Medulla oblongata (tissue), 1 donor: Measurements from ENCODE around the gene TAGAP.
"Not testable (repeated sequence)": the region's sequence is repeated elsewhere in the genome, so short reads cannot be mapped to it uniquely, and the experiment has no call there.

Experiments used
- DNase-seq: peaks from one replicate; pipeline ENCODE4 v3.0.0-alpha.2; 2015; ENCODE audit errors: extremely low spot score

Gene TAGAP

DNA sequence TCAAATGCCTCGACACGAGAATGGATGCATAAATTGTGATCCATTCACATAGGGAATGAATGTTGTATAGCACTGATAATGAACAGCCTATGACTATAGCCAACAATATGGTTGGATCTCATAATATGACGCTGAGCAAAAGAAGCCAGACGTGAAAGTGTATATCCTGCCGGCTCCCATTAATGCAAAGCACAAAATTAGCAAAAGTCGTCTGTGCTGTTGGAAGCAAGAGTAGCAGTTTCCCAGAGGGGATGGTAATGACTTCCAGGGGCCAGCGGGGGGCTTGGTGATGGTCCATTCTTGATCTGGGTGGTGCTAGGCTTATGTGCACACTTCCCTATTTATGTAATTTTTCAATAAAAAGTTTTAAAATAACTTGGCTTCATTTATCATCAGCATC, 1.0 kb upstream of the TAGAP start:
- DNase-seq: no peak

DNA sequence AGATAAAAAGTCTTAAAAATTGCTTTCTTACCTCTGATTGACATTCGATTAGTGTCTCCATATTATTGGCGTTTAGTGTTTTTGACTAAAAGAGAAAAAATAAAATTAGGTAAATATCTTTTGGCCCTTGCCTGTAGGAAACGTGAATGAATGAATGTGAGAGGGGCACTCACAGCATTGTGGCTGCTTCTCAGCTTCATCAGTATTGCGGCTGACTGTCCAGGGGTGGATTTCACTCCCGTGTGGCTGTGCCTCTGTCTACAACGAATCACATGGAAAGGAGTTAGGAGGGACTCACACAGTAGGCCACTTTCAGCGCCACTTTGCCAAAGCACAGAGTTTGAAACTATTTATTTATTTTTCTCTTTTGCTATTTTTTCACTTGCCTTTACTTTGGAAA, 844 bp downstream of the TAGAP start:
- DNase-seq: no peak

DNA sequence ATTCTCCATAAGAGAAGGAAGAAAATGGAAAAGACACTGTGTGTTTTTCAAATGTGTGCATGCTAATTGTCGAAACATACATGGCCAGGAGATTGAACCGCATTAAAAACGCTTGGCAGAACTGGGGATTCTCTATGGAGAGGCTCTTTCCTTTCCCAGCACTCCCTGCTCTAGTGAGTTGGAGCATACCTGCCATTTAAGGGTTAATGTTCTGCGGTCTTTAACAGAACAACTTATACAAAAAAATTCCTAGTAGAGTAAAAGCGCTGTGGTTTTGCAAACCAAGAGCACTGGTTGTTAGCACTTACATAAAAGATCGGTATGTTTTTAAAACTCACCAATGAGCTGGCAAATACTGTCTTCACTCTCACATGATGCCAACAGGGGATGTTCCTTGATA, 1.5 kb downstream of the TAGAP start:
- no peak for DNase-seq

DNA sequence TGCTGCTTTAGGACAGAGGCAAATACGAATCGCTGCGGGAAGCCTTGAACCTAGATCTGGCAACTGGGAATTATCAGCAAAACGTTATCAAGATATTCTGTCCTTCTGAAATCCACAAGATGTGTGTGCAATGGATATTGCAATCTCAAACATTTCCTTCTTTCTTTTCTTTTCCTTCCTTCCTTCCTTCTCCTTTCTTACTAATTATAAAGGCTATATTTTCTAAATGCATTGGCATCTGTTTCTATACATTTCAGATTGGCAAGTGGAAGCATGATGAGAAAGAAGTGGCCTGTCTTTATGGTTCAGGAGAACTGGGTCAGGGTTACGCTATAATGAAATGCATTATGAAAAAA, 2.0 kb downstream of the TAGAP start:
- no peak for DNase-seq

DNA sequence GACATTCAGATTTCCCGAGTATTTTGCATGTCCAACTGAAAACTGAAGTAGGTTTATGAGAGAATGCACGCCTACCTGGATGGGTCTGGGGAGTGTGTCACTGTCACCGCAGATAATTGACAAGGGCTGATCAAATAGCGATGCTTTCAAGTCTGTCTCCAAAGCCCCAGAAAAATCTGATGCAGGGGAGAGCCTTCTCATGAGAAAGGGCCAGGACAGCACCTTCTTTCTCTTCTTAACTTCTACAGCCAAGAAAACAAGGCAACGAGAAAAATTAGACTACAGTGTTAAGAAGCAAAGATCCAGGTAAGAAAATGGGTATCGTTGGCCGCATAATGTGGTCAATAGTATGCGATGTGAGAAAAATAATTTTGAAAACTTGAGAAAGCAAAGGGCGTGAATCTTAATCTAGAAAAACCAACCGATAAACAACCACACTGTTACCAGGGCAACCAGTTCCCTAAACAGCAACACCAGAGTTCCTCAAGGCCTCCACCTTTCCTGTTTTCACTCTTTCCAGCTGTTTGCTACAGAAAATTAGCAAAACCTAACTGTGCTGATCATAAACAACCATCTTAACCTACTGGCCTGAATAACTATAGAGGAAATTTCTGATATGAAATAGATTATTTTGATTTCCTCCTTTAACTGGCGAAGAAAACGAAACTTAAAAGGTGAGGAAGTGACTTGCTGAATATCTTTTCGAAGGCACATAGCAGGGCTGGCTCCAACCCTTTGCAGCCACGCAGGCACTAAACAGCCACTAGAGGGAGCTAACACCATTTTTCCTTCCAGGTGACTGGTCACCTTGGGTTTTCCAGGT, 2.6 kb downstream of the TAGAP start:
- DNase-seq: peak; percentile 89

DNA sequence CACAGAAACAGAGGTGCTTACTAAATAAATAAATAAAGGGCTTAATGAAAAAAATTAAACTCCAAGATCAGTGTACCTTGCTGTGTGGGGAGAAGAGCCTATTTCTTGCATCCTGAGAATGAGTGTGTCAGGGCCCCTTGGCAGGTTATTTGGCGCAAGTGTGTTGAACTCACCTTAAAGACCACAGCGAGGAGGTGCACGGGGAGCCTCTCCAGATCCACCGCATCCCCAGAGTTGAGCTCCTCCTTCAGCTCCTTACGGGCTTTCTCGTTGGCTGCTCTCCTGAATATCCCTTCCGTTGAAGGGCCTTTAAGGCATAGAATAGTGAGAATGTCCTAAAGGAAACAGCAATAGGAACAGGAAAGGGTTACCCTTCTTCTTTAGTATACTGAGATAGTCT, 3.6 kb downstream of the TAGAP start:
- no peak for DNase-seq

DNA sequence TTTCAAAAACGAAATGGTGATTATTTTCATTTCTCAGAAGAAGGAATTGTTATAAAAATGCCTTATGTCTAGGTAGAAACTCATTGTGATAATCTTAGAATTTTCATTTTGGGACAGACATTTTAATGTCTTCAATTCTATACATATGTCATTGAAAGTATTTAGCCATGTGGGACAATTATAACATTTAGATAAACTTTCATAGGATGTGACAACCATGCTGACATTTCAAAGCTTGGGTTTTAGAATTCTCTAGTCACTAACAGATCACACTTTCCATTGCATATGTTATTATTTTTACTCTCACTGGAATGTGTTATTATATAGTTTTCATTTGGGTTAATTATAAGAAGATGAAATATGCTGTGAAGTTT, 4.9 kb downstream of the TAGAP start:
- no peak for DNase-seq

DNA sequence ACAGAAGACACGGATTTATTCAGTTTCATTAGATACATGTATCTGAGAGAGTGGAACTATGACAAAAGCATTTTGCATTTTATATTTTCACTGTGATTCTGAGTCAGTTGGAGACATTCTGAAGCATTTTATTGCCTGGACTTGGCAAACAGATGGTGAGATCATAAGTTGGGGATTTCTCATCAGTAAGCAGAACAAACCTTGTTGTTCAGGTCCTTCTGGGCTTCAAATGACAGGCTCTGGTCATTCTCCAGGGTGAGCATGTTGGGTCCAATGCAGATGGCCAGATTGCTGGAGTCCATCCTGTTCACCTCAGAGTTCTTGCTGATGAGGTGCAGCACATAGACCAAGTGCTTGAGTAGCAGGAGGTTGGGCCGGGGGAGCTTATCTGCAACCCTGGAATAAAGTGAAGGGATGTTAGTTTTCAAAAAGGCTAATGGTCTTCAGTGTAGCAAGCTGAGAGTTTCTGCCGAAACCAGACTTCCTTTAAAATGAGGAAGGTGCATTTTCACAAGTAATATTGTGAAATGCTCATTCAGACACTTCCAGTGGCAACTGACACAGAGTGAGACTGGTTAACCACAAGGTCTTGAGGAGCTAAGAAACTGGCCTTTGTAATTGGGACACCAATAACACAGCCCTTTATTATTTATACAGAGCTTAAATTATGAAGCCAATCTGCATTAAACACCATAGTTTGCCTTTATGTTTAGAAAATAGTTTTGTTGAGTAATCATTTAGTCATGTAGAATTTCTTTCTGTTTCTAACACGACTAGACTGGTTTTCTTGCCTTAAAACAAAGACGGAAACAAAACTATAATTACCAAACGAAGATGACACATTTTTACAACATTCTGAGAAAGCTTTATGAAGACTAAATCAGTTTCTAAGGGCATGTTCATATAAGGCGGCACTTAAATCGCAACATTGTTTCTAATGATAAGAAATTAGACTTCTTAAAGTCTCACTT, 5.6 kb downstream of the TAGAP start:
- peak; percentile 83 for DNase-seq

DNA sequence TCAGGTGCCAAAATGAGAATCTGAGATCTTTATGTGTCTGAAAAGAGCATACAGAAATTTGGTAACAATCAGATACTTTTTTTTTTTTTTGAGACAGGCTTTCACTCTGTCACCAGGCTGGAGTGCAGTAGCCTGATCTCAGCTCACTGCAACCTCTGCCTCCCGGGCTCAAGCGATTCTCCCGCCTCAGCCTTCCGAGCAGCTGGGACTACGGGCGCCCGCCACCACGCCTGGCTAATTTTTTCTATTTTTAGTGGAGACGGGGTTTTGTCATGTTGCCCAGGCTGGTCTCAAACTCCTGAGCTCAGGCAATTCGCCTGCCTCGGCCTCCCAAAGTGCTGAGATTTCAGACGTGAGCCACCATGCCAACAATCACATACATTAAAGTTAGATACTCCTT, 6.5 kb downstream of the TAGAP start:
- not testable (repeated sequence) for DNase-seq

DNA sequence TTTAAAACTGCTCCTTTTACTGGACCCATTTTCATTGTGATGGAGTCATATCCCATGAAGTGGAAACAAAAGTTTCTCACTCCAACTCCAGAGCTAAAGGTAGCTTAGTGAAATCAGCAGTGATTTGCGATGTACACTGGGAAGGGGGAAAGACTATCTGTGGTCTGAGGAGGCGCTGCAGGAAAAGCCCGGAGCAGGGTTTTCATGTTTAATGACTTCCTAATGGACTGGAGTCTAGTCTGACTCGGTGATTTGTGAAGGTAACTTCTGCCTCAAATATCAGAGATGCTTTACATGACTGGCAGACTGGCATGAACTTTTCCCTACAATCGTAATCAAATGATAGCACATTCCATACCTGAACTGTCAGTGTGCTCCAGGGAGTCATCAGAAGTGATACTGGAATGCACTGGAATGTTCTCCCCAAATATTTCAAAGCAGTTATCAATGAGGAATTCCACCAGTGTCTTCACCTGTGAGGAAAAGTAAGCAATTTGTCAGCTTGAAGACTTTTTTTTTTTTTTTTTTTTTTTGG, 7.0 kb downstream of the TAGAP start:
- DNase-seq: no peak

DNA sequence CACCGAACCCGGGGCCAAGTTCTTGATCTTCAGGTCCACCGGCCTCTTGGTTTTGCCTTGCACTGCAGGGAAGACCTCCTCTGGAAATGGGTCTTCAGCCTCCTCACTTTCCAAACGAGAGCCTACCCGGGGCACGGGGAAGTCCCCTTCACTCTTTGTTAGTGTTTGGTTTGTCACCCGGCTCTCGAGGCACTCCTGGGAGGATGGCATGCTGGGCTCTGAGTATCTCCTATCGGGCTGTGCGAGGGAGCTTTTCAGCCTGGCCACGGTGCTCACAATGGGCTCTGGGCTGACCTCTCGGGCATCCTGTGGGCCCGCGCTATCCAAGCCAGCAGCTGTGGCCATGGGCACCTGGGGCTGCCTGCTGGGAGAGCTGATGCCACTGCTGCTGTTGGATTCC, 8.1 kb downstream of the TAGAP start:
- no peak for DNase-seq

DNA sequence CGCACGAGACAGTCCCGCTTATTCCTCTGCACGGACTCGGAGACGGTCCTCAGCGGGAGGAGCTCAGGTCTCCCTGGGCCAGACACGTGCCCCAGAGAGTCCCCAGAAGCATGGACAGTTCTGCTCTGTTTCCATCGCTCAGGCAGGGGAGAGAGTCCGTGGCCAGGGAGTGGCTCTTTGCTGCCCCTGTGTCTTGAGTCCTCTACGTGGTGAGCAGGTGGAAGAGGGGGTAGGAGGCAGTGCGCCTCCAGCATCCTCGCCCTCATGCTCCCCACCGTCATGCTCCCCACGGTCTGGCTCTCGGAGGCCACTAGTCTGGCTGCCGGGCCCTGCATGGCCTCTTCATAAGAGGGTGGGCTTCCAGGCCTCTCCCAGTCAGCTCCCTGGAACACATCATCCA, 8.9 kb downstream of the TAGAP start:
- no peak for DNase-seq

DNA sequence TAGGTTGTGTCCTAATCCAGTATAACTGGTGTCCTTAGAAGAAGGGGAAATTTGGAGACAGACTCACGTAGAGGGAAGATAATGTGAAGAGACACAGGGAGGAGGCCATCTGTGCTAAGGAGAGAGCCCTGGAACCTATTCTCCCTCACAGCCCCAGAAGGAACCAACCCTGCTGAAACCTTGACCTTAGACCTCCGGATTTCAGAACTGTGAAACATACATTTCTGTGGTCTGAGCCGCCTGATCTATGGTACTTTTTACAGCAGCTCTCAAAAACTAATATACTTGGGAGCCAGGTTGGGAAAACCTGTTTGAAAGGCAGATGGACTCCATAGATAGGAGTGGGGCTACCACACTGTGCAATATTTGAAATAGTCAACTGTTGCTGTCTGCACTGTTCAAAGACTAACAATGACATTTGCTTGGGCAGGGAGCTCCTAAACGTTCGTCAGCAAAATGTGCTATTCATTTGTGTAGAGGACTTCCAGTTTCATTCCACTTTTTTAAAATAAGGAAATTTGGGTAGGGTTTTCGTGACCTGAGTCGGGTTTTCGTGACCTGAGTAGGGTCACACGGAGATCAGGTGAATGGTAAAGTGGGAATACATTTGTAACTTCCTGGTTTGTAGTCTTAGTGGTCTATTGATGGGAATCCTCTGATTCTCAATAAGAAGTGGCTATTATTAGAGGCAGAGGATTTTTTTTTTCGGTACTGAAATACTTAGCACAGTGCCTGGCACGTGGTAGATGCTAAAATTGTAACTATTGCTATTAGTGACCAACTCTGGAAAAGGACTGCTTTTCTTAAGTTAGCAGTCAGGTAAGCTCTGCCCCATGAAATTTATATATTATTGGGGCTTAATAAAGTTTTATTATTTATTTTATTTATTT, 11.4 kb downstream of the TAGAP start:
- peak; percentile 40 for DNase-seq

DNA sequence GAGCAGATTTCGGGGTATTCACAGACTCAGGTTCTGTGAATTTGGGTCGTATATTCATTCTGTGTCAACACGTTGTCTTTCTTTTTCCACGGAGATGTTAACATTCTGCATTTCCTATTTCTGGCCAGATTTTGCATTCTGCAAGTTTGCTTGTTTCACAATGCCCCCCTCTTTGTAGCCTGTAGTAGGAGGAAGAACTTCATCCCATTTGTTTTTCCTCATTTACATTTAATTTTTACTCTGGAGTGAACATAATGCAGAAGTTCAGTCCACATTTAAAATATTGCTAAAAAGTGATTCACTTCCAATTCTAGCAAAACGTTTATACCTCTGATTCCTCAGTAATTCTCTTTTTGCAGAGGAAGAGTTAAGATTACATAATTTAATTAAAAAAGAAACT, 12.9 kb downstream of the TAGAP start:
- no peak for DNase-seq

DNA sequence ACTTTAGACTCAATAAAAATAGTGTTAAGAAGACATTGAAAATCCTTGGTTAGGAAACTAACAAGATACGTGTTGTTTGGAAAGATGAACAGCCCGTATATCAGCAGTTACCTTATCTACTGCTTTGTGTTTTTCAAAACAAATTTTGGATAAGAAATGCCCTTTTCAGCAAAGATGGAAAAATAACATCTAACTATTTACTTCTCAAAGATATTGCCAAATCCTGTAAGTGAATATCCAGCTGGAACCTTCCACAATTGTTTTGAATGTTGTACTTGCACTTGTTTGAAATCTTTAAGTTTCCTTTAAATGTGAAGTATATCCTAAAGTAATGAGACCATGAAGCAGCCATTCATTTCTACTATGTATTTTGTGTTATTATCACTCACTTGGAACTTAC, 14.6 kb downstream of the TAGAP start:
- DNase-seq: no peak

DNA sequence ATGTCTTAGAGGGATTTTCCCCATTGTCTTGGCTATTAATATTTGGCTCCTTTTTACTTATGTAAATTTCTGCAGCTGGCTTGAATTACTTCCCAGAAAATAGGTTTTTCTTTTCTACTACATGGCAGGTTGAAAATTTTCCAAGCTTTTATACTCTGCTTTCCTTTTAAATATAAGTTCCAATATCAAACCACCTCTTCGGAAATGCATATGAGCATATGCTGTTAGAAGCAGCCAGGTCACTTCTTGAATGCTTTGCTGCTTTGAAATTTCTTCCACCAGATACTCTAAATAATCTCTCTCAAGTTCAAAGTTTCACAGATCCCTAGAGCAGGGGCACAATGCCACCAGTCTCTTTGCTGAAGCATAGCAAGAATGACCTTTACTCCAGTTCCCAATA, 19.6 kb downstream of the TAGAP start:
- not testable (repeated sequence) for DNase-seq

DNA sequence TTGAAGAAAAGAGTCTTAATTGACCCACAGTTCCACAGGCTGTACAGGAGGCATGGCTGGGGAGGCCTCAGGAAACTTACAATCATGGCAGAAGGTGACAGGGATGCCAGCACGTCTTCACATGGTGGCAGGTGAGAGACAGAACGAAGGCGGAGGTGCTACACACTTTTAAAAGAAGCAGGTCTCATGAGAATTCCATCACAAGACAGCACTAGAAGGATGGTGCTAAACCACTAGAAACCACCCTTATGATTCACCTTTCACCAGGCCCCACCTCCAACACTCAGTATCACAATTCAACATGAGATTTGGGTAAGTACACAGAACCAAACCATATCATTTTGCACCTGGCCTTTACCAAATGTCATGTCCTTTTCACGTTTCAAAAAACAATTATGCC, 20.9 kb downstream of the TAGAP start:
- DNase-seq: no peak

DNA sequence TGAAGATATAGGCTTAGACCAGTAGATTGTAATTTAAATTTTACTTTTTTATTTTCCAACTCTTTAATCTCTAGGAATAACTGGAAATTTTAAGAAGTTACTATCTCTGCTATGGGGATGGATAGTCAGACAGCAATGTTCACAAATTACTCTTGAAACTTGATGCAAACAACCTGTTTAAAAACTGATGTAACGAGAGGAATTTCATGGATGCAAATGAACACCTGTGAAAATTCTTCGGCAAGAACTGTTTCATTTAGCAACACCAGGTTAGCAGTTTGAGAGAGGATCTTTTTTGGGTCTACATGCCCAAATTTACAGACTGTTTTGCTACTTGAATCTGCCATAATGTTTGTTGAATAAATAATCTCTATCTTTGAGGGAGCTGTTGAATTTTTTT, 24.8 kb downstream of the TAGAP start:
- no peak for DNase-seq

DNA sequence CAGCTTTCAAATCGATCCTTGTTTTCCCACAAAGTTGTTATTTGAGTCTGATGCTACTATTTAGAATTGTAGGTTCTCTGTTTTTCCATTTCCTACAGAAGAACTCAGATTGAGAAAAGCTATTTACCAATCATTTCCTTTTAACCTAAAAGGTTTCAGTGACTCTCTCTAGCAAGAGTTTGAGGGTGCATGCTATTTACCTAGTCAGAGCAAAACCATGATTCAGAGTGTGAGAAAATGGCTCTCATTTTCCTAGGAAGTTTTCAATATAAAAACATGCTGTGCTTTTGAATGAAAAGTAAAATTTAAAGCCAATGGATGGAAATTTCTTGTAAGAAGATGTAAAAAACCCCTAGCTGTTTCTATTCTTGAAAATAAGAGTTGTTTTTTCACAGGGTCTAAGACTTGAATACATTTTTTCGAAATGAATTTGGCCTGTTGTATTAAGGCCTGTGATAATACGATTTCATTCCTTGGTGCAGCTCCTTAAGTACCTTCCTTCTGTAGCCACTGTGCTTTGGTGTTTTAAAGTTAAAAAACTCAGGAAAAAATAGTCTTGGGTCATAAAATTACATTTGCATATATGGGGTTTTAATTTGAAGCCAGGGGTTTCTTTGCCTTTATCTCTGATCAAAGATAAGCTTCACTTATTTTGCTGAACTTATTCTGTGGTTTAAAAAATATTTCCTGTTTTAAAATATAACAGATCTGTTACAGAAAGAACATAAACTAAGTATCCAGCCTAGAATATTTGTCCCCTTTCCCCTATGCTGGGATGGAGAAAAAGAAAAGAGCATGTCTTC, 26.8 kb downstream of the TAGAP start:
- DNase-seq: no peak

DNA sequence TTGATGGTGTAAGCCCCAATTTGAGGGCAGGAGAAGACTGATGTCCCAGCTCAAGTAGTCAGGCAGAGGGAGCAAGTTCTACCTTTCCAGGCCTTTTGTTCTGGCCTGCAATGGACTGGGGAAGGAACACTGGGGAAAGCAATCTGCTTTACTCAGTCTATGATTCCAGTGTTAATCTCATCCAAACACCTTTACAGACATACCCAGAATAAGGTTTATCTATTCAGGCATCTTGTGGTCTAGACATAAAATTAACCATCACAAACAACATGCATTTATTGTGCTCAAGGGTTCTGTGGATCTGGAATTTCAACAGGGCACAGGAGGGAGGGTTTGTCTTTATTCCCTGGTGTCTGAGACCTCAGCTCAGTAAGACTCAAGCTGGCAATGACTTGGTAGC, 30.4 kb downstream of the TAGAP start:
- no peak for DNase-seq

DNA sequence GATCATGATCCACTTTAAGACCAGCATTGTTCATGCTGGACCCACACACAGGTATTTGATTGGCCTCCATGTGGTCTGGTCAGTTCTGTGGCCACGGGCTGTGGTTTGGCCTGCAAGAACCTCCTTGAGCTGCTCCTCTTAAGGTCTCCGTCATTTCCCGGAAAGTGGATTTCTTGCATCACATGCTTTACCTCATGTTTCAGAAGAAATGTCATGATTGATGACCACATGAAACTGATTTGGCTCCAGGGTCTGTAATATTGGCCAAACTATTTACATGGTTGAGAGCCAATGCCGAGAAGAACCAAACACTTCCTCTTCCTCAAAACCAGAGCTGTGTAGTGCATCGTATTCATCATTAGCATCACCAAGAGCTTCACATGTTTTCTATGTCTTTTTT, 31.6 kb downstream of the TAGAP start:
- no peak for DNase-seq
